Astrocyte (in vitro differentiated cells and primary cell): Measurements from ENCODE around the gene IQCC.

Source experiments
- CTCF ChIP-seq: IDR thresholded peaks from 2 replicates; pipeline ENCODE4 v1.5.1; 2011; ENCODE audit warnings: low read depth, mild to moderate bottlenecking, inconsistent platforms, low read length, moderate library complexity; ENCODE audit not compliant: insufficient read depth
- EZH2 ChIP-seq: IDR thresholded peaks from 2 replicates; pipeline ENCODE4 v1.6.1; 2012; ENCODE audit warnings: mild to moderate bottlenecking, low read length, inconsistent platforms; ENCODE audit not compliant: insufficient read depth

- TF ChIP-seq CTCF (no peak), EZH2 (no peak)
These were observed 36.9 kb downstream of the IQCC start for GRCh38 chr1:32242341-32242851.
